ENCODE data around the gene JPT1. TPM values are rescaled to one million over a fixed set of nuclear protein-coding genes. Genes with fewer than 3 reads are reported as not detected.

Gene JPT1
- total RNA-seq, 1 experiment from 2014 or later = 341 TPM

DNA sequence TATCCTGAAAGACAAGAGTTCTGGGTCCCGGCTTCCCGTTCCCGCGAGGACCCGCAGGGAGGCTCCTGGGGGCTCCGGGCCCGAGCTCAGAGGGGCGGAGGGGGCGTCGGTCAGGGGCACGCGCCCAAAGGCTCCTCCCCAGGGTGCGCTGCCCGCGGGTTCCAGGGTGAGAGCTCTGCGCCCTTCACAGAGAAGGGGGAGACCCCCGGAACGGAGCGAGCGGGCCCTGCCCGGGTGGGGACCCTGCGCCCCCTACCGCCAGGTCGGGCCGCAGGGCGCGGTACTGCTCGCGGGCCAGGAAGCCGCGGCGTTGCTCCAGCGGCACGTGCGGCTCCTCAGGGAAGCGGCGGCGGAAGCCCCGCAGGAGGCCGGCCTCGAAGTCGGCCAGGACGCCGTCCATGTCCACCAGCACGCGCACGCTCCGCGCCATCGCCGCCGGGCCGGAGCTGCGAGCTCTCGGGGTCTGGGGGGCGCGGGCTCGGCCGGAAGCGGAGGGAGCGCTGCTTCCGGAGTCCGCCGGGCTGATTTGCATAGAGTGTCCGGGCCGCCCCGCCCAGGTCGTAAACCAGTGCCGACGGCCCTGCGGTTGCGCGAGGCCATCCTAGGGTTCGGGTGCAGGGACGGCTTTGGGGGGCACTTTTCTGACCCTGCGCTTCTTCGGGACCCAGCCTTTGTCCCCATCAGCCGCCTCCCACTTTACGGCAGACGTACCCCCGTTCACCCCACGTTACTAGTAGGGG, 22.9 kb downstream of the JPT1 start, which contains the start of gene NT5C:
NT5C (minus strand) TSS at position 465 of the 740 bp plus-strand sequence; CDS start at position 430, 35 bp downstream.
- peaks cover 20% of the 10 kb centered on the region for H3K4me1 Mint-ChIP-seq
- CTCF ChIA-PET = interaction anchor here (0.7 to 7.3 kb wide), 28 partner anchors 10 to 281 kb away, joined by 3 to 84 read pairs (median 6); partner anchors contain the start of genes ARMC7, HID1, JPT1 and MIF4GD
- H3K9me3 Mint-ChIP-seq = no peaks in the 10 kb centered on the region
- TF ChIP-seq, protein P1, sequence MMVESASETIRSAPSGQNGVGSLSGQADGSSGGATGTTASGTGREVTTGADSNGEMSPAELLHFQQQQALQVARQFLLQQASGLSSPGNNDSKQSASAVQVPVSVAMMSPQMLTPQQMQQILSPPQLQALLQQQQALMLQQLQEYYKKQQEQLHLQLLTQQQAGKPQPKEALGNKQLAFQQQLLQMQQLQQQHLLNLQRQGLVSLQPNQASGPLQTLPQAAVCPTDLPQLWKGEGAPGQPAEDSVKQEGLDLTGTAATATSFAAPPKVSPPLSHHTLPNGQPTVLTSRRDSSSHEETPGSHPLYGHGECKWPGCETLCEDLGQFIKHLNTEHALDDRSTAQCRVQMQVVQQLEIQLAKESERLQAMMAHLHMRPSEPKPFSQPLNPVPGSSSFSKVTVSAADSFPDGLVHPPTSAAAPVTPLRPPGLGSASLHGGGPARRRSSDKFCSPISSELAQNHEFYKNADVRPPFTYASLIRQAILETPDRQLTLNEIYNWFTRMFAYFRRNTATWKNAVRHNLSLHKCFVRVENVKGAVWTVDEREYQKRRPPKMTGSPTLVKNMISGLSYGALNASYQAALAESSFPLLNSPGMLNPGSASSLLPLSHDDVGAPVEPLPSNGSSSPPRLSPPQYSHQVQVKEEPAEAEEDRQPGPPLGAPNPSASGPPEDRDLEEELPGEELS (CRISPR knock-in tag; IDR thresholded peaks at IDR 0.05) = peak; percentile 96
- TF ChIP-seq ZNF232 (CRISPR knock-in tag; IDR thresholded peaks at IDR 0.05) (peak; percentile 65), NFATC4 (CRISPR knock-in tag; IDR thresholded peaks at IDR 0.05) (0 out of 2 replicates have a peak, but pooled peaks have one; percentile 65), SMAD3 (CRISPR knock-in tag; IDR thresholded peaks at IDR 0.05; ENCODE audit: borderline replicate concordance) (no peak), ELF4 (CRISPR knock-in tag; IDR thresholded peaks at IDR 0.05; ENCODE audit: low read depth) (peak; percentile 91), TP53 (CRISPR knock-in tag; IDR thresholded peaks at IDR 0.05) (peak; percentile 94; the same call in 1 of the 2 replicates), GTF2I (CRISPR knock-in tag; conservative IDR thresholded peaks at IDR 0.05) (no peak), FOXP1 (CRISPR knock-in tag; IDR thresholded peaks at IDR 0.05; ENCODE audit: borderline replicate concordance) (peak; percentile 91), NR1H2 (CRISPR knock-in tag; IDR thresholded peaks at IDR 0.05) (no peak), ZBTB21 (CRISPR knock-in tag; IDR thresholded peaks at IDR 0.05; ENCODE audit: borderline replicate concordance) (peak; percentile 92), ZNF416 (CRISPR knock-in tag; IDR thresholded peaks at IDR 0.05) (0 out of 2 replicates have a peak, but pooled peaks have one; percentile 17), TEAD1 (CRISPR knock-in tag; IDR thresholded peaks at IDR 0.05) (peak; percentile 92), ZNF423 (CRISPR knock-in tag; IDR thresholded peaks at IDR 0.05) (peak; percentile 71), MYBL2 (CRISPR knock-in tag; IDR thresholded peaks at IDR 0.05) (peak; percentile 90), ZNF396 (CRISPR knock-in tag; IDR thresholded peaks at IDR 0.05; ENCODE audit: borderline replicate concordance) (no peak)
- TF ChIP-seq, protein P2, sequence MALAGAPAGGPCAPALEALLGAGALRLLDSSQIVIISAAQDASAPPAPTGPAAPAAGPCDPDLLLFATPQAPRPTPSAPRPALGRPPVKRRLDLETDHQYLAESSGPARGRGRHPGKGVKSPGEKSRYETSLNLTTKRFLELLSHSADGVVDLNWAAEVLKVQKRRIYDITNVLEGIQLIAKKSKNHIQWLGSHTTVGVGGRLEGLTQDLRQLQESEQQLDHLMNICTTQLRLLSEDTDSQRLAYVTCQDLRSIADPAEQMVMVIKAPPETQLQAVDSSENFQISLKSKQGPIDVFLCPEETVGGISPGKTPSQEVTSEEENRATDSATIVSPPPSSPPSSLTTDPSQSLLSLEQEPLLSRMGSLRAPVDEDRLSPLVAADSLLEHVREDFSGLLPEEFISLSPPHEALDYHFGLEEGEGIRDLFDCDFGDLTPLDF (CRISPR knock-in tag; IDR thresholded peaks at IDR 0.05) = peak; percentile 82; the same call in 1 of the 2 replicates
- TF ChIP-seq, protein P3, sequence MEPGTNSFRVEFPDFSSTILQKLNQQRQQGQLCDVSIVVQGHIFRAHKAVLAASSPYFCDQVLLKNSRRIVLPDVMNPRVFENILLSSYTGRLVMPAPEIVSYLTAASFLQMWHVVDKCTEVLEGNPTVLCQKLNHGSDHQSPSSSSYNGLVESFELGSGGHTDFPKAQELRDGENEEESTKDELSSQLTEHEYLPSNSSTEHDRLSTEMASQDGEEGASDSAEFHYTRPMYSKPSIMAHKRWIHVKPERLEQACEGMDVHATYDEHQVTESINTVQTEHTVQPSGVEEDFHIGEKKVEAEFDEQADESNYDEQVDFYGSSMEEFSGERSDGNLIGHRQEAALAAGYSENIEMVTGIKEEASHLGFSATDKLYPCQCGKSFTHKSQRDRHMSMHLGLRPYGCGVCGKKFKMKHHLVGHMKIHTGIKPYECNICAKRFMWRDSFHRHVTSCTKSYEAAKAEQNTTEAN (CRISPR knock-in tag; IDR thresholded peaks at IDR 0.05) = peak; percentile 79; the same call in 1 of the 2 replicates
- TF ChIP-seq, protein P4, sequence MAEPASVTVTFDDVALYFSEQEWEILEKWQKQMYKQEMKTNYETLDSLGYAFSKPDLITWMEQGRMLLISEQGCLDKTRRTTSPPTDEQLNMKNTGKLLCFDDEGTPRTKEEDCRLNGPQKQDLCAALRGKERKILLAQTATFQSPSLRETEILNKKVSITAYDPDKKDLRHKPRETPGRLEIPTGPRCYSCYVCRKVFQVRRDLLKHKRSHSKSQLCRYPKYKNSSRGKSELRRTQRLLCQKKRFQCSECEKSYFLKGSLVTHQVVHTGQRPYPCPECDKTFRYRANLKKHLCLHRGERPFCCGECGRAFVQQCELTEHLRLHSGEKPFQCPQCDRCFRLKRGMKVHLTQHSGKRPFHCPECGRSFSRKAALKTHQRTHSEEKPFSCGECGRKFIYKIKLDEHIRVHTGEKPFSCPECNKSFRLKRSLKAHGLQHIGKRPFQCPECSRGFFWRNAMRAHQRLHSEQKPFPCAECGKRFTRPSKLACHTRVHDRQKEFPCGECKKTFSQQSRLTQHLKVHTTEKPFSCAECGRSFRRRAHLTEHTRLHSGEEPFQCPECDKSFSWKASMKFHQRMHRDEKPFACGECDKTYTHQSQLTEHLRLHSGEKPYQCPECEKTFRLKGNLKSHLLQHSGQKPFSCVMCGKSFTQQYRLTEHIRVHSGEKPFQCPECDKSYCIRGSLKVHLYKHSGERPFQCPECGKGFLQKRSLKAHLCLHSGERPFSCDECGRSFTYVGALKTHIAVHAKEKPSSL (CRISPR knock-in tag; conservative IDR thresholded peaks at IDR 0.05) = no peak
- TF ChIP-seq, protein P5, sequence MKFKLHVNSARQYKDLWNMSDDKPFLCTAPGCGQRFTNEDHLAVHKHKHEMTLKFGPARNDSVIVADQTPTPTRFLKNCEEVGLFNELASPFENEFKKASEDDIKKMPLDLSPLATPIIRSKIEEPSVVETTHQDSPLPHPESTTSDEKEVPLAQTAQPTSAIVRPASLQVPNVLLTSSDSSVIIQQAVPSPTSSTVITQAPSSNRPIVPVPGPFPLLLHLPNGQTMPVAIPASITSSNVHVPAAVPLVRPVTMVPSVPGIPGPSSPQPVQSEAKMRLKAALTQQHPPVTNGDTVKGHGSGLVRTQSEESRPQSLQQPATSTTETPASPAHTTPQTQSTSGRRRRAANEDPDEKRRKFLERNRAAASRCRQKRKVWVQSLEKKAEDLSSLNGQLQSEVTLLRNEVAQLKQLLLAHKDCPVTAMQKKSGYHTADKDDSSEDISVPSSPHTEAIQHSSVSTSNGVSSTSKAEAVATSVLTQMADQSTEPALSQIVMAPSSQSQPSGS (CRISPR knock-in tag; IDR thresholded peaks at IDR 0.05; ENCODE audit: borderline replicate concordance, low read depth) = no peak
- TF ChIP-seq, protein P6, sequence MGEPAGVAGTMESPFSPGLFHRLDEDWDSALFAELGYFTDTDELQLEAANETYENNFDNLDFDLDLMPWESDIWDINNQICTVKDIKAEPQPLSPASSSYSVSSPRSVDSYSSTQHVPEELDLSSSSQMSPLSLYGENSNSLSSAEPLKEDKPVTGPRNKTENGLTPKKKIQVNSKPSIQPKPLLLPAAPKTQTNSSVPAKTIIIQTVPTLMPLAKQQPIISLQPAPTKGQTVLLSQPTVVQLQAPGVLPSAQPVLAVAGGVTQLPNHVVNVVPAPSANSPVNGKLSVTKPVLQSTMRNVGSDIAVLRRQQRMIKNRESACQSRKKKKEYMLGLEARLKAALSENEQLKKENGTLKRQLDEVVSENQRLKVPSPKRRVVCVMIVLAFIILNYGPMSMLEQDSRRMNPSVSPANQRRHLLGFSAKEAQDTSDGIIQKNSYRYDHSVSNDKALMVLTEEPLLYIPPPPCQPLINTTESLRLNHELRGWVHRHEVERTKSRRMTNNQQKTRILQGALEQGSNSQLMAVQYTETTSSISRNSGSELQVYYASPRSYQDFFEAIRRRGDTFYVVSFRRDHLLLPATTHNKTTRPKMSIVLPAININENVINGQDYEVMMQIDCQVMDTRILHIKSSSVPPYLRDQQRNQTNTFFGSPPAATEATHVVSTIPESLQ (CRISPR knock-in tag; IDR thresholded peaks at IDR 0.05) = no peak
- TF ChIP-seq, protein P7, sequence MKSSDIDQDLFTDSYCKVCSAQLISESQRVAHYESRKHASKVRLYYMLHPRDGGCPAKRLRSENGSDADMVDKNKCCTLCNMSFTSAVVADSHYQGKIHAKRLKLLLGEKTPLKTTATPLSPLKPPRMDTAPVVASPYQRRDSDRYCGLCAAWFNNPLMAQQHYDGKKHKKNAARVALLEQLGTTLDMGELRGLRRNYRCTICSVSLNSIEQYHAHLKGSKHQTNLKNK (CRISPR knock-in tag; IDR thresholded peaks at IDR 0.05) = no peak
- TF ChIP-seq, protein P8, sequence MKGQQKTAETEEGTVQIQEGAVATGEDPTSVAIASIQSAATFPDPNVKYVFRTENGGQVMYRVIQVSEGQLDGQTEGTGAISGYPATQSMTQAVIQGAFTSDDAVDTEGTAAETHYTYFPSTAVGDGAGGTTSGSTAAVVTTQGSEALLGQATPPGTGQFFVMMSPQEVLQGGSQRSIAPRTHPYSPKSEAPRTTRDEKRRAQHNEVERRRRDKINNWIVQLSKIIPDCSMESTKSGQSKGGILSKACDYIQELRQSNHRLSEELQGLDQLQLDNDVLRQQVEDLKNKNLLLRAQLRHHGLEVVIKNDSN (CRISPR knock-in tag; IDR thresholded peaks at IDR 0.05) = peak; percentile 77

More for the DNA sequence above, 22.9 kb downstream of the JPT1 start, which contains the start of gene NT5C:
- DNase-seq (ENCODE audit: low spot score) = peak; percentile 87
- peak within 1 kb of the TSS; percentile 84 for H3K4me3 Mint-ChIP-seq
- H3K27ac Mint-ChIP-seq = peak within 1 kb of the TSS; percentile 93
- peaks cover 25% of the 10 kb centered on the region for H3K36me3 Mint-ChIP-seq
- H3K27me3 Mint-ChIP-seq (ENCODE audit: low read depth) = no peaks in the 10 kb centered on the region
- POLR2A ChIA-PET = interaction anchor here (0.5 to 2.1 kb wide), 10 partner anchors 17 to 118 kb away, joined by 3 to 8 read pairs (median 3); partner anchors contain the start of genes ARMC7, ATP5PD and KCTD2
- ATAC-seq = peak; percentile 75
